K562 (cell line): ENCODE measurements around the gene GASK1B. TPM values are rescaled to one million over a fixed set of nuclear protein-coding genes. Genes with fewer than 3 reads are reported as not detected.

ENCODE experiments used
- ATAC-seq: fragments of 200-7000 bp; cut with Tn5 transposase; 3 replicates; pipeline ENCODE4 v1.9.1; 2020; ENCODE audit warnings: moderate library complexity
- BruUV-seq: library from RNA; stranded (reverse); fragments of 400-500 nt; replicated peaks from 2 replicates; lab custom pipeline; 2021; lab: Mats Ljungman, UMichigan
- CTCF ChIA-PET: fragments of 300-600 bp; formaldehyde crosslinking; extraction: SDS; loops from one replicate; lab custom pipeline; 2021; ENCODE audit warnings: low intra/inter-chr PET ratio; lab: Yijun Ruan, JAX
- POLR2A ChIA-PET: fragments of 300-600, 350-650 bp; sonication (Branson Sonifier 250); formaldehyde crosslinking; extraction: SDS; loops from one replicate; lab custom pipeline; 2021; ENCODE audit warnings: antibody characterized with exemption, inconsistent platforms; lab: Yijun Ruan, JAX
- DNase-seq, 4 experiments: peaks; one replicate each; pipeline versions ENCODE4 v3.0.0 to v3.0.0-alpha.2; 2011 to 2018; ENCODE audit warnings: low spot score in 3 of 4, mixed read lengths in 3 of 4; ENCODE audit errors: extremely low read depth in 1 of 4
- FAIRE-seq: peaks from 2 replicates; lab custom pipeline; 2011; peaks lifted over from hg19 to GRCh38; lab: Jason Lieb, UNC
- H2AFZ ChIP-seq: 2 replicates; pipeline ENCODE4 v1.6.0; 2011; ENCODE audit warnings: low read depth, low read length, control low read depth, inconsistent platforms
- H3K27ac ChIP-seq: fragments of 200-600 bp; 3 replicates; pipeline ENCODE4 v1.8.0; 2011; ENCODE audit warnings: low read depth, mild to moderate bottlenecking, control low read depth, inconsistent platforms, low read length, moderate library complexity, mixed read lengths; ENCODE audit errors: extremely low read depth
- H3K27me3 ChIP-seq, 2 experiments: fragments of 300-600 bp in 1 of 2; 2 replicates in 1 of 2; 3 replicates in 1 of 2; pipeline versions ENCODE4 v1.6.0 to v1.8.0; 2011; ENCODE audit warnings: inconsistent platforms in 2 of 2, low read length in 2 of 2, mild to moderate bottlenecking in 1 of 2, mixed read lengths in 1 of 2, moderate library complexity in 1 of 2; ENCODE audit not compliant: control insufficient read depth in 2 of 2, insufficient read depth in 2 of 2
- H3K36me3 ChIP-seq: fragments of 300-600 bp; 3 replicates; pipeline ENCODE4 v1.8.0; 2011; ENCODE audit warnings: mild to moderate bottlenecking, low read length, inconsistent platforms; ENCODE audit not compliant: control insufficient read depth, insufficient read depth
- H3K4me1 ChIP-seq, 2 experiments: fragments of 200-600 bp in 1 of 2; replicated peaks in 1 of 2; 2 replicates in 1 of 2; 3 replicates in 1 of 2; pipeline versions ENCODE4 v1.5.1 to v1.8.0; 2011; ENCODE audit warnings: inconsistent platforms in 2 of 2, low read length in 2 of 2, mild to moderate bottlenecking in 1 of 2, mixed read lengths in 1 of 2, moderate library complexity in 1 of 2; ENCODE audit not compliant: control insufficient read depth in 2 of 2, insufficient read depth in 2 of 2
- H3K4me2 ChIP-seq: 2 replicates; pipeline ENCODE4 v1.6.1; 2011; ENCODE audit warnings: low read length, control low read depth, inconsistent platforms, mixed read lengths; ENCODE audit not compliant: insufficient read depth
- H3K4me3 ChIP-seq: fragments of 200-600 bp; sonication (generic), shearing (Covaris generic); 2 replicates; pipeline ENCODE4 v1.5.1; 2016; ENCODE audit warnings: control low read depth, inconsistent platforms
- H3K79me2 ChIP-seq: fragments of 200-600 bp; 3 replicates; pipeline ENCODE4 v1.8.0; 2011; ENCODE audit warnings: low read length, inconsistent platforms; ENCODE audit not compliant: control insufficient read depth, insufficient read depth
- H3K9ac ChIP-seq, 2 experiments: 2 replicates each; pipeline versions ENCODE4 v1.6.0 to v1.6.1; 2011; ENCODE audit warnings: low read depth in 2 of 2, low read length in 2 of 2, control low read depth in 1 of 2, inconsistent platforms in 1 of 2, mild to moderate bottlenecking in 1 of 2, mixed read lengths in 1 of 2; ENCODE audit not compliant: insufficient read depth in 1 of 2
- H3K9me1 ChIP-seq: one replicate; pipeline ENCODE4 v1.6.0; 2011; ENCODE audit warnings: inconsistent platforms, mild to moderate bottlenecking, low read length, moderate library complexity; ENCODE audit not compliant: control insufficient read depth, insufficient read depth
- H3K9me3 ChIP-seq: replicated peaks from 2 replicates; pipeline ENCODE4 v1.5.1; 2011; ENCODE audit warnings: low read depth, low read length, inconsistent platforms; ENCODE audit not compliant: control insufficient read depth, insufficient read depth
- H4K20me1 ChIP-seq: replicated peaks from 2 replicates; pipeline ENCODE4 v1.6.1; 2011; ENCODE audit warnings: low read length, inconsistent platforms, mixed read lengths; ENCODE audit not compliant: control insufficient read depth, insufficient read depth
- CREB1 ChIP-seq, 2 experiments: sonication (generic) in 1 of 2; formaldehyde crosslinking in 1 of 2; IDR thresholded peaks; 2 replicates each; pipeline versions ENCODE4 v1.6.1 to v1.8.0; 2012 to 2022; ENCODE audit warnings: inconsistent platforms in 1 of 2, mild to moderate bottlenecking in 1 of 2, missing genetic modification reagents in 1 of 2, moderate library complexity in 1 of 2
- DMBX1 ChIP-seq: fragments of 250-450 bp; sonication (Bioruptor Pico); IDR thresholded peaks from 2 replicates; pipeline ENCODE4 v1.8.0; 2022; ENCODE audit warnings: inconsistent platforms, mild to moderate bottlenecking, moderate library complexity, borderline replicate concordance
- GABPB2 ChIP-seq: fragments of 250-450 bp; sonication (Bioruptor Pico); conservative IDR thresholded peaks from 2 replicates; pipeline ENCODE4 v1.5.1; 2021; ENCODE audit warnings: mild to moderate bottlenecking
- NFRKB ChIP-seq: fragments of 450-650 bp; IDR thresholded peaks from 2 replicates; pipeline ENCODE4 v1.6.1; 2016; ENCODE audit warnings: low read depth
- SMAD1 ChIP-seq: fragments of 150-350 bp; IDR thresholded peaks from 2 replicates; pipeline ENCODE4 v1.6.1; 2014; ENCODE audit warnings: low read length, low read depth; ENCODE audit not compliant: partially characterized antibody
- YY1 ChIP-seq, 3 experiments: IDR thresholded peaks; 2 replicates each; pipeline ENCODE4 v1.6.1; 2011; ENCODE audit warnings: low read length in 2 of 3, mild to moderate bottlenecking in 2 of 3, moderate library complexity in 2 of 3, borderline replicate concordance in 1 of 3, control low read depth in 1 of 3, low read depth in 1 of 3; ENCODE audit not compliant: insufficient read depth in 3 of 3, insufficient replicate concordance in 2 of 3, control insufficient read depth in 1 of 3, insufficient read length in 1 of 3; ENCODE audit errors: extremely low read depth in 1 of 3
- ZBTB1 ChIP-seq: sonication (generic); formaldehyde crosslinking; IDR thresholded peaks from 2 replicates; pipeline ENCODE4 v1.8.1; 2023; ENCODE audit warnings: missing genetic modification reagents, low read depth, mild to moderate bottlenecking, borderline replicate concordance
- ZNF444 ChIP-seq: fragments of 250-450 bp; sonication (Bioruptor Pico); IDR thresholded peaks from 2 replicates; pipeline ENCODE4 v1.4.0; 2020; ENCODE audit warnings: mild to moderate bottlenecking, moderate library complexity
- ZNF77 ChIP-seq: fragments of 250-450 bp; sonication (Bioruptor Pico); IDR thresholded peaks from 2 replicates; pipeline ENCODE4 v1.5.0; 2020
- WGBS: fragments of 100-300 bp; shearing (Covaris generic); methylation state at CpG from one replicate; pipeline ENCODE4 v1.1.6; 2016; ENCODE audit warnings: low coverage, mixed read lengths; ENCODE audit not compliant: insufficient coverage; ENCODE audit errors: missing lambda C conversion rate; 5-methylcytosine and 5-hydroxymethylcytosine counted together
- in situ Hi-C: fragments of 300-500 bp; cut with MboI; formaldehyde crosslinking; loops from 4 replicates; pipeline ENCODE4 v1.15.0; 2018; ENCODE audit warnings: inconsistent platforms, mixed read lengths
- intact Hi-C: fragments of 100-400 bp; cut with micrococcal nuclease; formaldehyde crosslinking; loops from 2 replicates; pipeline ENCODE4 v1.14.2; 2022
- polyA plus RNA-seq, 8 experiments: library from polyadenylated mRNA; depleted of rRNA in 4 of 8; stranded (reverse) in 5 of 8; unstranded in 3 of 8; fragments of >200 nt; fragmentation: Nextera tagmentation in 2 of 8; fragmentation: Illumina TruSeq in 1 of 8; extraction: Ambion mirVana in 2 of 8; extraction: Trizol in 1 of 8; gene quantifications; 2 replicates each; pipeline versions ENCODE4 v1.2.1 to v1.2.3, GENCODE V29; 2011 to 2014; ENCODE audit warnings: inconsistent platforms in 1 of 8, missing spikeins in 1 of 8
- total RNA-seq, 7 experiments: library from RNA; depleted of rRNA in 6 of 7; stranded (reverse); fragments of >200 nt in 6 of 7; fragmentation: Illumina TruSeq in 2 of 7; extraction: Trizol in 2 of 7; gene quantifications; 2 replicates each; pipeline versions ENCODE4 v1.2.1 to v1.2.3, GENCODE V29; 2011 to 2021; ENCODE audit warnings: low replicate concordance in 1 of 7
- TF ChIP-seq, protein P1 (sequence below): fragments of 250-450 bp; sonication (Bioruptor Pico); IDR thresholded peaks from 2 replicates; pipeline ENCODE4 v1.9.0; 2021; ENCODE audit warnings: mild to moderate bottlenecking
- TF ChIP-seq, protein P2 (sequence below): fragments of 150-350 bp; IDR thresholded peaks from 2 replicates; pipeline ENCODE4 v1.6.1; 2014; ENCODE audit warnings: low read depth, mild to moderate bottlenecking, low read length, borderline replicate concordance

Gene GASK1B
- total and polyA plus RNA-seq, 9 of the 15 experiments (the other 6 are each of a cell fraction or from before 2014, with no cell fraction given), result 0.13 to 1.2 (median 0.61) TPM

DNA sequence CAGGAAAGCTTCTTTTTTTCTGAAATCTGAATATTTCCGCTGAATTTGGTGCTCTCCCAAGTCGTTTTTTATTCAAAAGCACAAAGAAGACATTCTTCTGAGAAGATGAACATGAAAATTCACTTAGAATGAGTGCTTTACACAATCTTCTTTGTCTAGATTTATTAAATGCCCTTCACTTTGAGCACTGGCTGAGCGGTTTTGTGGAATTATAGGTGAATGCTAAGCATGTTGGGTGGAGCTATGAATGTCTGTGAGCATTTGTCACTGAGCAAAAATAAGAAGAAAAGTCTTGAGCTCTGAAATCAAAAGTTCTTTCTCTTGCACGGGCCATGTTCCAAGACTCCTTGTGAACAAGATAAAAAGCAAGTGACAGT is 13.1 kb downstream of the GASK1B start:
- BruUV-seq, result no TSS peak
- Histone ChIP-seq H3K27ac (no peak overlapping the region), H3K9me1 (no peaks in the 10 kb centered on the region), H3K9me3 (no peaks in the 10 kb centered on the region), H3K4me2 (no peak overlapping the region), H4K20me1 (no peaks in the 10 kb centered on the region), H3K4me3 (no peak overlapping the region), H3K4me1 (no peaks in the 10 kb centered on the region), H3K27me3 (no peaks in the 10 kb centered on the region), H3K36me3 (no peaks in the 10 kb centered on the region), H3K79me2 (no peaks in the 10 kb centered on the region), H3K9ac (no peak overlapping the region), H2AFZ (no peak overlapping the region)
- DNase-seq (no peak), FAIRE-seq (no peak), ATAC-seq (no peak)
- 2% methylated on average over 4 of the region's 4 CpGs for WGBS
- ChIA-PET POLR2A (no interaction called here), CTCF (no interaction called here)
- in situ Hi-C loops (loop anchor here (10.0 kb wide), 1 partner anchor 175 kb away; no protein-coding TSS in a partner anchor), intact Hi-C loops (no loop called here)
- TF ChIP-seq ZBTB1 (CRISPR knock-in tag), result no peak
- TF ChIP-seq ZNF444 (CRISPR knock-in tag), result no peak
- no peak for TF ChIP-seq NFRKB
- TF ChIP-seq SMAD1, result no peak

DNA sequence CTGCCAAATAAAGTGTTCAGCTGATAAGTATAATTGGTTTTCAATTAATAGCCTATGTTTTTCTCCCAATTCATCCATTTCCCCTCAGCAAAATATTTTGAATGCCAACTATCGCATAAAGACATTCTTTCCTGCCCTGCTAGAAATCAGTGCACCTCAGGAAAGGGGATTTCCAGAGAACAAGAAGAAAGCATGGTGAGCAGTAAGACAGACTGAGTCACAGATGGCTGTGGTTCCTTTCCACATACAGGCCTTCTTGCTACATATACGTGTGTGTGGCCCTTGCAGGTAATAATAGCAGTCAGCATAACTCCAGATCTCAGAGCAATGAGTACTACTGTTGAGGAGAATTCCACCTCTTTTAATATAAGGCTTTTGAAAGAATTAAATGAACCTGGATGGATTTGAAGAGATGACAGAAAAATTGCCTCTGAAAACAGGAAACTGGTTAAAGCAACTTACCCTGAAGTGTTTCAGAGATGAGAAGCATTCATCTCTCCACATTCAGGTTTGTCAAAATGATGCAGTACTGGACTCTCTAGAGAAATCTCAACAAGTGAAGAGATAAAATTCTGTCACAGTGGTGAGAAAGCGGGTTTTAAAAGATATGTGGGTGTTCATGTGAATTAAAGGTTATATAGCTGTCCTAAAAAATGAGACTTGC is 13.6 kb downstream of the GASK1B start:
- Histone ChIP-seq H3K4me2 (no peak overlapping the region), H2AFZ (no peak overlapping the region), H3K79me2 (no peaks in the 10 kb centered on the region), H3K4me3 (no peak overlapping the region), H3K9me1 (no peaks in the 10 kb centered on the region), H3K4me1 (no peaks in the 10 kb centered on the region), H3K9me3 (no peaks in the 10 kb centered on the region), H3K36me3 (no peaks in the 10 kb centered on the region), H3K9ac (no peak overlapping the region), H3K27ac (no peak overlapping the region), H3K27me3 (no peaks in the 10 kb centered on the region), H4K20me1 (no peaks in the 10 kb centered on the region)
- ATAC-seq (no peak), FAIRE-seq (no peak), DNase-seq (no peak)
- in situ Hi-C loops (no loop called here), intact Hi-C loops (no loop called here)
- 4% methylated on average over 3 of the region's 3 CpGs for WGBS
- CTCF ChIA-PET, result no interaction called here
- no TSS peak for BruUV-seq
- POLR2A ChIA-PET, result no interaction called here
- TF ChIP-seq, protein P1, sequence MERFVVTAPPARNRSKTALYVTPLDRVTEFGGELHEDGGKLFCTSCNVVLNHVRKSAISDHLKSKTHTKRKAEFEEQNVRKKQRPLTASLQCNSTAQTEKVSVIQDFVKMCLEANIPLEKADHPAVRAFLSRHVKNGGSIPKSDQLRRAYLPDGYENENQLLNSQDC (CRISPR knock-in tag), result no peak
- TF ChIP-seq GABPB2 (CRISPR knock-in tag) (no peak), DMBX1 (no peak), CREB1 (IDR thresholded peaks at IDR 0.05) (no peak), CREB1 (CRISPR knock-in tag; IDR thresholded peaks at IDR 0.05) (no peak), YY1 (IDR thresholded peaks at IDR 0.05; ENCODE audit: borderline replicate concordance in 1 of 3, control insufficient read depth in 1 of 3, extremely low read depth in 1 of 3, insufficient read depth in 3 of 3, insufficient read length in 1 of 3, insufficient replicate concordance in 2 of 3, low read depth in 1 of 3, low read length in 2 of 3) (no peak), ZNF77 (CRISPR knock-in tag) (no peak)
- TF ChIP-seq, protein P2, sequence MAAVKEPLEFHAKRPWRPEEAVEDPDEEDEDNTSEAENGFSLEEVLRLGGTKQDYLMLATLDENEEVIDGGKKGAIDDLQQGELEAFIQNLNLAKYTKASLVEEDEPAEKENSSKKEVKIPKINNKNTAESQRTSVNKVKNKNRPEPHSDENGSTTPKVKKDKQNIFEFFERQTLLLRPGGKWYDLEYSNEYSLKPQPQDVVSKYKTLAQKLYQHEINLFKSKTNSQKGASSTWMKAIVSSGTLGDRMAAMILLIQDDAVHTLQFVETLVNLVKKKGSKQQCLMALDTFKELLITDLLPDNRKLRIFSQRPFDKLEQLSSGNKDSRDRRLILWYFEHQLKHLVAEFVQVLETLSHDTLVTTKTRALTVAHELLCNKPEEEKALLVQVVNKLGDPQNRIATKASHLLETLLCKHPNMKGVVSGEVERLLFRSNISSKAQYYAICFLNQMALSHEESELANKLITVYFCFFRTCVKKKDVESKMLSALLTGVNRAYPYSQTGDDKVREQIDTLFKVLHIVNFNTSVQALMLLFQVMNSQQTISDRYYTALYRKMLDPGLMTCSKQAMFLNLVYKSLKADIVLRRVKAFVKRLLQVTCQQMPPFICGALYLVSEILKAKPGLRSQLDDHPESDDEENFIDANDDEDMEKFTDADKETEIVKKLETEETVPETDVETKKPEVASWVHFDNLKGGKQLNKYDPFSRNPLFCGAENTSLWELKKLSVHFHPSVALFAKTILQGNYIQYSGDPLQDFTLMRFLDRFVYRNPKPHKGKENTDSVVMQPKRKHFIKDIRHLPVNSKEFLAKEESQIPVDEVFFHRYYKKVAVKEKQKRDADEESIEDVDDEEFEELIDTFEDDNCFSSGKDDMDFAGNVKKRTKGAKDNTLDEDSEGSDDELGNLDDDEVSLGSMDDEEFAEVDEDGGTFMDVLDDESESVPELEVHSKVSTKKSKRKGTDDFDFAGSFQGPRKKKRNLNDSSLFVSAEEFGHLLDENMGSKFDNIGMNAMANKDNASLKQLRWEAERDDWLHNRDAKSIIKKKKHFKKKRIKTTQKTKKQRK, result no peak
